HTR-8/SVneo (cell line): Measurements from ENCODE around the gene KIAA0586.
A peak's percentile ranks its signal among the peaks of the same experiment; 100 is the strongest.
"Not testable (repeated sequence)": the region's sequence is repeated elsewhere in the genome, so short reads cannot be mapped to it uniquely, and the experiment has no call there.

Experiments used
- DNase-seq: peaks from one replicate; pipeline ENCODE4 v3.0.0; 2011; ENCODE audit warnings: low spot score, mixed read lengths; ENCODE audit not compliant: insufficient read length
- FAIRE-seq: peaks from 2 replicates; lab custom pipeline; 2011; peaks lifted over from hg19 to GRCh38; lab: Jason Lieb, UNC

The KIAA0586 gene

GRCh38 chr14:58460772-58461171 is 33.3 kb downstream of the KIAA0586 start:
- DNase-seq = no peak
- FAIRE-seq = no peak

- FAIRE-seq (no peak), DNase-seq (no peak)
These were observed 35.6 kb downstream of the KIAA0586 start for GRCh38 chr14:58463147-58463546.

GRCh38 chr14:58464652-58465051 is 37.1 kb downstream of the KIAA0586 start:
- DNase-seq (no peak), FAIRE-seq (peak; percentile 95)

DNA sequence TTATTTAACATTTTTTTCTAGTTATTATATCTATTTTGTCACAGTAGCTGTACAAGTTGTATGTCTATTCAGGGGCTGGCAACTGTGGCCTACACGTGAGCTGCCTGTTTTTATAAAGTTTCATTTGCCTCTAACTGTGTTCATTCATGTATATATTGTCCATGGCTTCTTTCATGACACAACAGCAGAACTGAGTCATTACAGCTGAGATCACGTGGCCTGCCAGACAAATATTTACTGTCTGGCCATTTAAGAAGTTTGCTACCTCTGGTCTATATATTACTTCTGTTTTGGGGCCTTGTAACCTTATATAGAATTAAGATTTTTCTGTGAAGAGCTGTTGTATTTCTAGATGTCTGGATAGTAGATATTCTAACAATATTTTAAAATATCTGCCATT is 37.9 kb downstream of the KIAA0586 start:
- FAIRE-seq = peak; percentile 78
- no peak for DNase-seq

- FAIRE-seq = no peak
- DNase-seq = no peak
These were observed 38.9 kb downstream of the KIAA0586 start for GRCh38 chr14:58466459-58466858.

DNA sequence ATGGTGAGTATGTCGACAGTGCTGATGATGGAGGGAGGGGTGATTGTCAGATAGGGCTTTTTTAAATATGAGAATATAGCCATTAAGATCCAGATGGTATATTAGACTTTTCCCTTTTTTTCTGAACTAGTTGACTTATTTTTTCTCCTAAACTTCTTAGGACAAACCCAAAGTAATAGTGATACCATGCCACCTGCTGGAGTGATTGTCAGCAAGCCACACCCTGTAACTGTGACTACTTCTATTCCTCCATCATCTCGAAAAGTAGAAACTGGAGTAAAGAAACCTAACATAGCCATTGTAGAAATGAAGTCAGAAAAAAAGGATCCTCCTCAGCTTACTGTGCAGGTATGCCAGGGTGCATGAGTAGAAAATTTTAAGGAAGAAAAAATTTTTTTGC is 40.1 kb downstream of the KIAA0586 start:
- peak; percentile 60 for FAIRE-seq

DNA sequence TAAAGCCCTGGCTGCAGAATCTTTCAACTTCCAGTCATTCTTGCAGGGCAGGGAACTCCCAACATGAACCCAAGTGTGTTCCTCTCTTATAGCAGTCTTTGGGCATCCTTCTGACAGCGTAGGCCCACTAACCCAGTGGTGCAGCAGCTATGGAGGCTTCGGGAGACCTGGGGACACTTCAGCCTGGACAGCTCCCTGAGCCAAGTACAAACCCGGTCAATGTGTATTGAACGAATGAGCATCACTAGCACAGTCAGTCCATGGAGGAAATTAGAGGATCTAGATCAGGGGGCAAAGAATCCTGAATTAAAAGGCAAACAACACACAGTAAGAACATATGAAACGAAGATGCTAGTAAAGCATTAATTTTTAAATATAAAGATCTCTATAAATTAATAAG is 41.8 kb downstream of the KIAA0586 start:
- FAIRE-seq (peak; percentile 52), DNase-seq (no peak)

More for the DNA sequence above, 40.1 kb downstream of the KIAA0586 start:
- peak; percentile 27 for DNase-seq

DNA sequence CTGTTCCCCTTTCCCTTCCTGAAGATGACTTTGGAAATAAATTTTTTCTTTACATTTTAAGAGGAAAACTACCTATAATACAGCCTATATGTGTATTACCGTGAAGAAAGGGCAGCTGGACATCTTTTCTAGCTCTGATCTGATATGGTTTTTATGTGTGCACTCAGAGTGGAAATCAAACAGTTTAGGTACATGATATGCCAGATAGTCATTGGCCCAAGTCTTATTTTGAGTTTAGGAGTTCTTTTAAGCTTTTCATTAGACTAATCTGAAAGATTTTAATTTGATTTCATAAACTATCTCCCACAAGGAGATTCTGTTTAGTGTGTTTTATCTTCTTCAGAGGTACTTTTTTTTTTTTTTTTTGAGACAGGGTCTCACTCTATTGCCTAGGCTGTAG is 48.8 kb downstream of the KIAA0586 start:
- DNase-seq (no peak), FAIRE-seq (no peak)

GRCh38 chr14:58477653-58478052 is 50.1 kb downstream of the KIAA0586 start:
- no peak for FAIRE-seq
- DNase-seq = no peak

DNA sequence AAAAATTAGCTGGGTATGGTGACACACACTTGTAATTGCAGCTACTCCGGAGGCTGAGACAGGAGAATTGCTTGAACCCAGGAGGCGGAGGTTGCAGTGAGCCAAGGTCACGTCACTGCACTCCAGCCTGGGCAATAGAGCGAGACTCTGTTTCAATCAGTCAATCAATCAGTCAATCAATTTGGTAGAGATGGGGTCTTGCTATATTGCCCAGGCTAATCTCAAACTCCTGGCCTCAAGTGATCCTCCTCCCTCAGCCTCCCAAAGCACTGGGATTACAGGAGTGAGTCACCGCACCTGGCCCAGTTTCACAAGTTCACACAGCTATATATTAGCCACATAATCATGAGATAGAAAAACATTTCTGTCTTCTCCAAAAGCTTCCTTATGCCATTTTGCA is 50.8 kb downstream of the KIAA0586 start:
- not testable (repeated sequence) for DNase-seq
- FAIRE-seq = peak; percentile 28

DNA sequence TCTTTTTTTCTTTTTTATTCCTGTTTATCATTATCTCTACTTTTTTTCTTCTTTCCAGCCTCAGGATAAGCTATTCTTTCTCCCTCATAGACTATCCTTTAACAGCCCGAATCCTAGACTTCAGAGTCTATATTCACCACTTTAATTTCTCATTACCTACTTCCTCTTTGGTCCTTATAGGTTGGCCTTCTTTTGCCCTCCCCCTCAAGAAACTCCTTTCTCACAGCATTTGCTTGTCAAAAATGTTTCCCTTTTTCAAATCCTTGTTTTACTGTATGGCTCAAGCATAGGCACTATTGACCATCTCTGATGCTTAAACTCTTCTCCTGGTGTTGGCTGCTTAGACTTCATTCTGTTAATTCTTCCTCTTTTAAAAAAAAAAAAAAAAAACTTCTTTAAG is 52.5 kb downstream of the KIAA0586 start:
- DNase-seq (no peak), FAIRE-seq (no peak)

GRCh38 chr14:58484176-58484575 is 56.7 kb downstream of the KIAA0586 start:
- FAIRE-seq (no peak), DNase-seq (no peak)

GRCh38 chr14:58488550-58488949 is 61.0 kb downstream of the KIAA0586 start:
- DNase-seq (peak; percentile 78), FAIRE-seq (peak; percentile 97)

DNA sequence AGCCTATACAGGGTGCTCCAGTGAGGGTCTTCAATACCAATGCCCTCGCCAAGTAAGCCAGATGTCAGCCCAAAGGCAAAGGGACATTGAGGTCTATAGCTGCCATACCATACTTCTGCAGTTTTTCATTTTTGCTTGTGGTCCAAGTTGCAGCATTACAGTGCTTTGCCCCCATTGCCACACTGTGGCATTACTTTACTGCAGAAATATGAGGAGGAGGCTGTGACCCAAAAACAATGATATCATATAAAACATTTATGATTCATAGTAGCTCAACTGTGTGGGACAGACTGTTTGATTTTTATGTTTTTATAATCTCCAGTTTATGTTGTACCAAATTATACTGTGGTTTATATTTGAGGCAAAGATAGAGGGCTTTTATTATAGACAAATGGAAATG is 64.1 kb downstream of the KIAA0586 start:
- DNase-seq (peak; percentile 17), FAIRE-seq (peak; percentile 87)

- no peak for DNase-seq
- no peak for FAIRE-seq
These were observed 64.5 kb downstream of the KIAA0586 start for GRCh38 chr14:58492044-58492443.

DNA sequence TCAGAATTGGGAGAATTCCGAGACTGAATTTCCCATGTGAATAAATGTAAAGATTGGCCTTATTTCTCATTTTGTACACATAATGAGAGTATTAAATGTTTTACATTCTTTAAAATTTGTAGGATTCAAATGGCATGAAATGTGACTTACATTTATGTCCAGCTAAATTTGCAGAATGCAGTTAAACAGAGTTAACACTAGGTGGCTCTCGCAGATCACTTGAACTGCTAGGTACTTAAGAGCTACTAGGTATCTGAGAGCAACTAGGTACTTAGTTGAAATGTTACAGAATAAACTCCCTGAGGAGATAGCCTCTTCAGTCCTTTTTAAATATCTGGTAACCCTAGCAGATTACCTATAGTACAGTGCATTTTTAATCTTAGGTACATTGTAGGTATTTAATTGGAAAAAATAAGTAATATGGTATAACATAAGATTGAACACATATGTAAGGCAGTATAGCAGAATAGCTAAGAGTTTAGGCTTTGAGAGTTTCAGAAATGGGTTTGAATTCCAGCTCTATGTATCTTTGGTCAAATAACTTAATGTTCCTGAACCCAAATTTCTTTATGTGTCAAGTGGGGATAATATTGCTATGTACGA is 73.8 kb downstream of the KIAA0586 start:
- peak; percentile 84 for DNase-seq
- peak; percentile 97 for FAIRE-seq

- DNase-seq = no peak
- FAIRE-seq = peak; percentile 33
These were observed 85.8 kb downstream of the KIAA0586 start for GRCh38 chr14:58513272-58513671.

DNA sequence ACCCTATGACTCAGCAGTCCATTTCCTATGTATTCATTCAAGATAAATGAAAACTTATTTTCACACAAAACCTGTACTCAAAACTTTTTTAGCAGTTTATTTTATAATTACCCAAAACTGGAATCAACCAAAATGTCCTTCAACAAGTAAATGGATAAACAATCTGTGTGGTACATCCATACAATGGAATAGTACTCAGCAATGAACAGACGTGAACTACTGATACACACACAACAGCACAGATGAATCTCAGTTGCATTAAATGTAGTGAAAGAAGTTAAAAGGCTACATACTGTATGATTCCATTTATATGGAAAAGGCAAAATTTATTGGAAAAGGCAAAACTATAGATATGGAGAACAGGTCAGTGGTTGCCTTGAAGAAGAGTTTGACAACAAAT is 90.1 kb downstream of the KIAA0586 start:
- DNase-seq = no peak
- FAIRE-seq = peak; percentile 93

DNA sequence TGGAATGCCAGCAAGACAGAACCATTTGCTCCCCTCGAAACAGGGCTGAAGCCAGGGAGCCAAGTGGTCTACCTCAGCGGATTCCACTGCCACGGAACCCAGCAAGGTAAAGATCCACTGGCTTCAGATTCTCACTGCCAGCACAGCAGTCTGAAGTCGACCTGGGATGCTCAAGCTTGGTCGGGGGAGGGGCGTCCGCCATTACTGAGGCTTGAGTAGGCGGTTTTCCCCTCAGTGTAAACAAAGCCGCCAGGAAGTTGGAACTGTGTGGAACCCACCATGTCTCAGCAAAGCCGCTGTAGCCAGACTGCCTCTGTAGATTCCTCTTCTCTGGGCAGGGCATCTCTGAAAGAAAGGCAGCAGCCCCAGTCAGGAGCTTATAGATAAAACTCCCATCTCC is 98.2 kb downstream of the KIAA0586 start:
- not testable (repeated sequence) for FAIRE-seq, DNase-seq

DNA sequence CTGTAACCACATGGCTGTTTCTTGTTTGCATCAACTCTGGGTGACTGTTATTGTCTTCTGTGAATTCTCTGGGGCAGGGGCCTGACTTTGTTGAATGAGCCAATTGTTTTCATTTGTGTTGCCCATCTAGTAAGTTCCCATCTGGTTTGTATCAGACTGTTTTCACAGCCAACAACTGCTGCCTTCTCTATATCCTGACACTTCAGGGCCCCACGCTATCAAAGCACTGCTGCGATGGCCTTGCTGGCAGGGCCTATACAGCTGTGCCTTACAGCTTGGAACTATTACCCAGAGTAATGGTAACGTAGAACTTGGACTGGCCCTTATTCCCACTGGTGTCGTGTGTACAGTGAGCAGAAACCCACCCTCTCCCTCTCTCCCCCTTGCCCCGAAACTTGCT is 105.9 kb downstream of the KIAA0586 start:
- FAIRE-seq (peak; percentile 97), DNase-seq (no peak)

GRCh38 chr14:58535044-58535443 is 107.5 kb downstream of the KIAA0586 start:
- peak; percentile 72 for FAIRE-seq
- DNase-seq = no peak

DNA sequence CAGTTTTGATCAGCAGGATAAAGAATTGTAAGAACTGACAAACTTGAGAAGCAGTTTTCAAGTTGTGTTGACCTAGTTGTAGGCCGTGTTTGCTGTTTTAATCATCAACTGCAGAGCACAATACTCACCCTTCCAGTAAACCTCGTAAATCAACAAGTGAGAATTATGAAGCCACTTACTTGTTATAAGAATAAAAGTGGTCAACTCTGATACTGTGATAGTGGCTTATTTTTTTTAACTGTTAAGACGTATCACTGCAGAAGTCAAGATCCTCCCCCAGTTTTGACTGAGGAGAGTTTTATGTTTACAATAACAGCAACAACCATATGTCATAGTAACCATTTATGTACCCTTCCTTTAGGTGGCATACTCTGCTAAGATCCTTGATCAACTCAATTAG is 109.5 kb downstream of the KIAA0586 start:
- peak; percentile 95 for FAIRE-seq

More for the DNA sequence above, 109.5 kb downstream of the KIAA0586 start:
- no peak for DNase-seq
